Activated CD4-positive, alpha-beta memory T cell treated with anti-CD3 and anti-CD28 coated beads for 36 hours (primary cell): ENCODE results near the gene C14orf93. TPM values are rescaled to one million over a fixed set of nuclear protein-coding genes. Genes with fewer than 3 reads are reported as not detected.

Source experiments
- CTCF ChIA-PET: fragments of 350-600 bp; sonication (Branson Sonifier 250); formaldehyde crosslinking; loops from one replicate; lab custom pipeline; 2021; ENCODE audit warnings: antibody characterized with exemption, inconsistent platforms; lab: Charles Lee
- POLR2A ChIA-PET: fragments of 350-600 bp; sonication (Branson Sonifier 250); formaldehyde crosslinking; loops from one replicate; lab custom pipeline; 2021; ENCODE audit warnings: antibody characterized with exemption; lab: Charles Lee
- DNase-seq: peaks from one replicate; pipeline ENCODE4 v3.0.0-alpha.2; 2020
- H3K27ac Mint-ChIP-seq: one replicate; pipeline ENCODE4 v1.8.0; 2021; ENCODE audit warnings: mixed read lengths
- H3K27me3 Mint-ChIP-seq: one replicate; pipeline ENCODE4 v1.8.0; 2021; ENCODE audit warnings: mixed read lengths
- H3K36me3 Mint-ChIP-seq: one replicate; pipeline ENCODE4 v1.8.0; 2021; ENCODE audit warnings: mixed read lengths
- H3K4me1 Mint-ChIP-seq: one replicate; pipeline ENCODE4 v1.8.0; 2021; ENCODE audit warnings: low read depth, mixed read lengths
- H3K4me3 Mint-ChIP-seq: one replicate; pipeline ENCODE4 v1.8.0; 2021; ENCODE audit warnings: mild to moderate bottlenecking, mixed read lengths
- H3K9me3 Mint-ChIP-seq: one replicate; pipeline ENCODE4 v1.8.0; 2021; ENCODE audit warnings: mixed read lengths
- intact Hi-C: fragments of 100-400 bp; cut with micrococcal nuclease; formaldehyde crosslinking; loops from one replicate; pipeline ENCODE4 v1.15.1; 2023
- total RNA-seq, 2 experiments: library from RNA; stranded (reverse); gene quantifications; one replicate each; pipeline ENCODE4 v1.2.3, GENCODE V29; 2021

C14orf93 gene
- total RNA-seq, 2 experiments from 2014 or later: 7.5 to 10.8 TPM

DNA sequence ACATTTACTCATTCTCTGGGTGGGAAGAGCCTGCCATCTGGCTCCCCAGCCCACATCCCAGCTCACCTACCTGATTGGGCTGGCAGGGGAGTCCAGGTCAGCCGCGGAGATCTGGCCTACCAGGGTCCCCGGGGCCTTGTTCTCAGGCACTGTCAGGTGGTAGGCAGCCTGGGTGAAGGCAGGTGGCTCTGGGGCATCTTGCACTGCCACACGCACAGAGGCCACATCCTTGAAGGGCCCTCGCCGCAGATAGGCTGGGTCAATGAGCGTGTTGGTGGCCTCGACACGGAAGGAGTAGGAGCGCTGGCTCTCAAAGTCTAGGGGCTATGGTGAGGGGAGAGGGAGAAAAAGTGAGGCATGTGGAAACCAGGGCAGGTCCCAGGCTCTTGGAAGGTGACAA, 43.5 kb upstream of the C14orf93 start:
- Mint-ChIP-seq H3K27ac (no peak overlapping the region), H3K27me3 (peaks cover 2% of the 10 kb centered on the region), H3K36me3 (peaks cover 2% of the 10 kb centered on the region), H3K4me1 (peaks cover 16% of the 10 kb centered on the region), H3K9me3 (no peaks in the 10 kb centered on the region), H3K4me3 (no peak overlapping the region)
- ChIA-PET POLR2A (interaction anchor here (1.5 kb wide), 1 partner anchor 66 kb away, joined by 3 read pairs; no protein-coding TSS in a partner anchor), CTCF (interaction anchor here (0.6 to 18.9 kb wide), 5 partner anchors 15 to 135 kb away, joined by 3 to 839 read pairs (median 68); partner anchors contain the start of gene AJUBA)
- intact Hi-C loops: no loop called here
- DNase-seq: no peak

DNA sequence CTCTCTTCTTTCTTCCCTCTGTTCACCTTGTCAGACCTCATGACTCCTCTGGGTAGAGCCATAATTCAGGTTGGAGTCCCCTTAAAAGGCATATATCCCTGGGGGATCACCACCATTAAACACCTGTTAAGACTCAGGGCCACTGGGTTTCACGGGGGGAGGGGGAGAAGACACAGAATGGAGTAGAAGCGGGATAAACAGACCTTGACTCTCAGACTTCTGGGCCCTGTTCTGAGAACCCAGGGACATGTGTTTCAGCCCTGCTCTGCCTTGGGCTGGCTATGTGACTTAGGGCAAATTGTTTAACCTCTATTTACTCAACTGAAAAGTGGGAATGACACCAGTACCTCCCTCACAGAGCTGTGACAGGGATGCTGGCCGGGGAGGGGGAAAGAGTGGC, 42.7 kb upstream of the C14orf93 start:
- ChIA-PET CTCF (interaction anchor here (0.9 to 18.9 kb wide), 3 partner anchors 46 to 78 kb away, joined by 3 to 839 read pairs (median 129); partner anchors contain the start of gene AJUBA), POLR2A (no interaction called here)
- intact Hi-C loops: no loop called here
- DNase-seq: no peak
- Mint-ChIP-seq H3K9me3 (no peaks in the 10 kb centered on the region), H3K27ac (no peak overlapping the region), H3K4me3 (no peak overlapping the region), H3K36me3 (no peaks in the 10 kb centered on the region), H3K4me1 (peaks cover 12% of the 10 kb centered on the region), H3K27me3 (peaks cover 2% of the 10 kb centered on the region)

DNA sequence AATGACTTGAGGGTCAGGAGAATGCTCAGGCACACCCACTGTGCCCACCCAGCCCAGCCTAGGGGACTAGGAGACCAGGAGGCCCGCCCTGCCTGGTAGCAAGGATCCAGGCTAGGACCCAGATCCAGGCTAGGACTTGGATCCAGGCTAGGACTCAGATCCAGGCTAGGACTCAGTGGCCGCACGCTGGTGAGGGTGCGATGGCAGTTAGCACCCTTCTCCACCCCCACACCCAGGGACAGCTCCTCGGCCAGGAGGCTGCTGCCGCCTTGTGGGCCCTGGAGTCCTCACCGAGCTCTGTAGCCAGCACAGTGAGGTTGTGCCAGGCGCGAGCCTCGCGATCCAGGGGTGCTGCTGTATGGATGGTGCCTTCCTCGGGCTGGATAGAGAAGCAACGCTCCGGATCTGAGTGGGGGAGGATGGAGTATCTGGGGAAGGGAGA, 42.3 kb upstream of the C14orf93 start:
- Mint-ChIP-seq H3K27ac (no peak overlapping the region), H3K36me3 (no peaks in the 10 kb centered on the region), H3K9me3 (no peaks in the 10 kb centered on the region), H3K4me3 (no peak overlapping the region), H3K27me3 (peaks cover 7% of the 10 kb centered on the region), H3K4me1 (peaks cover 12% of the 10 kb centered on the region)
- ChIA-PET CTCF (interaction anchor here (0.6 to 18.9 kb wide), 3 partner anchors 46 to 193 kb away, joined by 3 to 839 read pairs (median 3); partner anchors contain the start of gene AJUBA), POLR2A (interaction anchor here (1.3 kb wide), 1 partner anchor 14 kb away, joined by 5 read pairs; no protein-coding TSS in a partner anchor)
- intact Hi-C loops: no loop called here
- DNase-seq: no peak

DNA sequence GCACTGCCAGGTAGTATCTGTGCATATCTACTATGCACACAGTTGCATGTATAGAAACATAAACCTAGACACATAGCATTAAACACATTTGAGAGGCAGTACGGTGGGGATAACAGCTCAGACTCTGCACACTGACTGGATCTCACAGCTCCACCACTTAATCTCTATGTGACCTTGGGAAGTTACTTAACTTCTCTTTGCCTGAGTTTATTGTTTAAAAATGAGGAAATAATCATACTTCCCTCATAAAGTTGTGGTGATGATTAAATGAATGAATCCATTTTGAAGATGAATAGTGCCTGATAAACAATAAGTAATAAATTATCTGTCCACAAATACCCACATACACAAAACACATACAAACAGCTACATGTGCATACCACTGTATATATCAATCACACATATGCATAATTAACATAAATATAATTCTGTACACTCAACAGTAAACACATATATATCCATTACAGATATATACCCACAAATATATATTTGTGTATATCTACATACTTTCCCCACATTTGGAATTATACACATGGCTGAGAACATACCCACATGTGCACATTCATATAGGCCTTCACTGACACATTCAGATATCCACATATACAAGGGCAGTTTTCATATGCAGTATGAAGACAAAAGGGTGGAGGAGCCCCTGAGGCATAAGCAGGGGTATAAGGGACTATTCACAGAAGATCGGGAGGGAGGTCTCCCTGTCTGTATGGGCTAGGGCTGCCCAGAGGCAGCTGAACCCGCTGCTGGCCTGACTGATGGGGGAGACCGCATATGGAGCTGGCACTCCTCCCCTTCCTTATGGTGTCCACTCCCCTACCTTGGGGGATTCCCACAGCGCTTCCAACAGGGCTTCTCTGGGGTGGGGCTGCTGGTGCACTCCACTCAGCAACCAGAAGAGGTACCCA, 41.5 kb upstream of the C14orf93 start:
- no peak overlapping the region for H3K4me3 Mint-ChIP-seq
- no peaks in the 10 kb centered on the region for H3K36me3 Mint-ChIP-seq
- no peaks in the 10 kb centered on the region for H3K9me3 Mint-ChIP-seq
- DNase-seq: no peak
- H3K27me3 Mint-ChIP-seq: peaks cover 6% of the 10 kb centered on the region
- peaks cover 5% of the 10 kb centered on the region for H3K4me1 Mint-ChIP-seq
- ChIA-PET POLR2A (interaction anchor here (1.1 to 1.3 kb wide), 2 partner anchors 13 to 64 kb away, joined by 3 to 5 read pairs; no protein-coding TSS in a partner anchor), CTCF (interaction anchor here (0.6 to 18.9 kb wide), 5 partner anchors 17 to 192 kb away, joined by 3 to 839 read pairs (median 3); partner anchors contain the start of gene AJUBA)
- intact Hi-C loops: no loop called here
- H3K27ac Mint-ChIP-seq: no peak overlapping the region

DNA sequence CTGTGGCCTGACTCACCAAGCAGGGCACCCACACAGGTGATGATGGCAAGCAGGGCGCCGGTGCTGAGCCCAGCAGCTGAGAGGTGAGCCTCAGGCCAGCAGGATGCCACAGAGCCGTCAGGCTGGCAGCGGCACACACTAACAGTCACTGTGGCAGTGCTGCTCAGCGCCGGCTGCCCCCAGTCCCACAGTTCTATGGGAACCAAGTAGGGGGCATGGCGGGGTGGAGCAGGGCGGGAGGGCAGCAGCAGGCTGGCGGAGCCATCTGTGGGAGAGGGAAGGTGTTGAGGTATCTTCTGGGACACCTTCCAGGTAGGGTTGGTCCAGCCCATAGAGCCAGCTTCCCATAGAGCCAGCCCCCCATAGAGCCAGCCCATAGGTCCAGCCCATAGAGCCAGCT, 39.1 kb upstream of the C14orf93 start:
- CTCF ChIA-PET: interaction anchor here (1.1 to 2.0 kb wide), 3 partner anchors 9 to 63 kb away, joined by 3 to 5 read pairs (median 5); no protein-coding TSS in a partner anchor
- H3K4me1 Mint-ChIP-seq: no peaks in the 10 kb centered on the region

DNA sequence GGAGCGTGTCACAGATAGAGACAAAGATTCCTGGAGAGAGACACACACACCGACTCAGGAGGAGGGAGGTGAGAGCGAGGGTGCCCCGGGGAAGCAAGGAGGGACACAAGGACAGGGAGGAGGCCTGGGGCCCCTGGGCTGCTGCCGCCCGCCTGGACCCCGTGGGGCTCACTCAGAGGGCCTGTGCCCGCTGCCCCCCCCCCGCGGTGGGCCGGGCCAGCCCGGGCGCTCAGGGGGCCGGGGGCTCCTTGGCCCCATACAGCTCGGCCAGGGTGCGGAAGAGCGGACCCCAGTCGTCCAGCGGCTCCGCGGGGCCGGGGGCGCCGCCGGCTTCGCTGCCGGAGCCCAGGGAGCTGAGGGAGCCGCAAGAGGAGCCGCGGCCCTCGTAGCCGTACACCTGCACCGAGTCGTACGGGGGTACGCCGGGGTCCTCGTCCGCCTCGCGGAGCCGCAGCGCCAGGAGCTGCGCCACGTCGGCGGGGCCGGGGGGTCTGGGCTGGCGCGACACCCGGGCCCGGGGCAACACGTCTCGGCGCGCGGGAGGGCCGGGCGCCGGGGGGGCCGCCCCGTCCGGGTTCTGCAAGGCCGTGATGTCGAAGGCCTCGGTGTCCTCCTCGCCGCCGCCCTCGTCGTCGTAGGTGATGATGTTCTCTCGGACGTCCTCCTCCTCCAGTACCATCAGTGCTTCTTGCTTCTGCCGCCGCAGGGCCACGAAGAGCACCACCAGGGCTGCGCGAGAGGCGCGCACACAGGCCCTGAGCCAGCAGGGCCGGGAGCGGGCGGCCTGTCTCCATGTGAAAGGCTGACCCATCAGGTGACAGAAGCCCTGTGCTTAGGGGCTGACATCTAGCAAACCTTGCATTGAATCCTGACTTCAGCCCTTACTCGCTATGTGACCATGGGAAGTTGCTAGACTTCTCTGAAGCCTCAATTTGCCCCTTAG, 38.1 kb upstream of the C14orf93 start:
- intact Hi-C loops: no loop called here
- ChIA-PET POLR2A (no interaction called here), CTCF (interaction anchor here (1.7 to 2.0 kb wide), 2 partner anchors 21 to 62 kb away, joined by 5 read pairs; no protein-coding TSS in a partner anchor)
- Mint-ChIP-seq H3K27me3 (peaks cover 5% of the 10 kb centered on the region), H3K4me3 (no peak overlapping the region), H3K36me3 (no peaks in the 10 kb centered on the region), H3K4me1 (no peaks in the 10 kb centered on the region), H3K9me3 (no peaks in the 10 kb centered on the region), H3K27ac (no peak overlapping the region)
- no peak for DNase-seq

More for the DNA sequence above, 39.1 kb upstream of the C14orf93 start:
- H3K4me3 Mint-ChIP-seq: no peak overlapping the region
- no peaks in the 10 kb centered on the region for H3K36me3 Mint-ChIP-seq
- H3K27ac Mint-ChIP-seq: no peak overlapping the region
- H3K9me3 Mint-ChIP-seq: no peaks in the 10 kb centered on the region
- POLR2A ChIA-PET: no interaction called here
- intact Hi-C loops: no loop called here
- DNase-seq: no peak
- peaks cover 5% of the 10 kb centered on the region for H3K27me3 Mint-ChIP-seq

DNA sequence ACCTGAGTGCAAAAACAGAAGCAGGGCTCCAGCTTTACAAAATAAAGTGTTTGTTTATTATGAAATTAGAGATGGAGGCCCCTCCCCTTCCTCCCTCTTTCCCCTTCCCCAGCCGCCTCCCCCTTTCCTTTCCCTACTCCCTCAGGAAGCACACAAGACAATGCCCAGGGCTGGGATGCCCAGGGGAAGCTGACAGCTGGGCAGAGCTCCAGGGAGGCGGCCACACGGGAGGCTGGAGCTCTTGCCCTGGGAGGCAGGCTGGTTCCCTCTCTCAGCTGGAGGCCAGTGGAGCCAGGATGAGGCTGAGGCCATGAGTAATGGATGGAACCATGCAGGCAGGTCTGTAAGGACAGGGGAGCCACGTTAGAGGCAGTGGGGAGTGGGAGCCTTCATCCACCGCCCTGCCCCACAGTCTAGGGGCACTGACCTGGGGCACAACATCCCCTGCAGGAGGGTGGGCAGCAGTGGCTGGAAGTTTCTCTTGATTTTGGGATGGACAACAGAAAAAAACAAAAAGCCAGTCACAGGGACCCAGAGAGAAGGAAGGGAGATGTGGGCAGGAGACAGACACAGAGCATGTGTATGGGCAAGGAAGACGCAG, 37.2 kb upstream of the C14orf93 start:
- Mint-ChIP-seq H3K4me1 (no peaks in the 10 kb centered on the region), H3K36me3 (no peaks in the 10 kb centered on the region), H3K27me3 (peaks cover 5% of the 10 kb centered on the region), H3K27ac (no peak overlapping the region), H3K4me3 (no peak overlapping the region), H3K9me3 (no peaks in the 10 kb centered on the region)
- ChIA-PET CTCF (interaction anchor here (0.9 to 1.3 kb wide), 3 partner anchors 21 to 61 kb away, joined by 3 to 4 read pairs (median 3); no protein-coding TSS in a partner anchor), POLR2A (no interaction called here)
- intact Hi-C loops: no loop called here
- DNase-seq: no peak

DNA sequence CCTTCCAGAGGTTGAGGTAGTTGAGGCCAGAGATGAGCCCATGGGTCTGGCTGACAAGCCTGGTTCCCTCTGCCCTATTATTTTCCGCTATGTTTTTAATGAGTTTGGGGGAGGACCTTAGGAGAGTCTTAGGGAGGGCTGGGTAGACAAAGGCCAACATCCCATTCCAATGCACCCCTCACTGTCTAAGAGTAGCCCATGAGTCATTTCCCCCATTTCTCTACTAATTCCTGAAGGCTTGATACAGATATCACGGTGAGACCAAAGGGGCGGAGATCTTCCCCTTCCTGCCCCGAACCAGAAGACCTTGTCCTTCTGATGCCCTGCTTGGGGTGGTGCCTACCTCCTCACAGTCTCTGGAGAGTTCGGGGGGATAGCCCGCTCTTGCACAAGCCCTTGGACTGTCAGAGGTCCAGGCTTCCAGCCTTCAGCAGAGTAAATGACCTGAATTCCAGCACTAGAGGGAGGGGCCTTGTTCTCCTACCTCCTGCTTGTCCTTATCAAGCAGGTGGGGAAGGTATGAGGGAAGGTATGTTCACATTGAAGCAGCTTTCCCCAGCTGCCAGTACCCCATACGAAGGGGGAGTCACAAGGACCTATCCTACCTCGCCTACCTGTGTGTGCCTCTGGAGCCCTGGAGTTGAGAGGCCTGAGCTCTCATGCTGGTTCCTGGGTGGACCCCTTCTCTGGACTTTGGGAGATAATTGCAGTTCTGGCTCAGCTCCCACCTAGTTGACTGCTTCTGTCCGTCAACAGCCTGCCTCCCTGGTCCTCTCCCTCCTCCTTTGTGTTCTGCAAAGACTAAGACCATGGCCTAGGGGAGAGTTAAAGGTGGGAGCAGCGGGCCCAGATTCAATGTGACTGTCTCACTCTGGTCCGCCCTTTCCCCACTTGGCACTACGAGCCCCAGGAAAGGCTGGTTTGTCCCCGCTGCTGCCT, 35.7 kb upstream of the C14orf93 start:
- H3K27ac Mint-ChIP-seq: no peak overlapping the region
- intact Hi-C loops: no loop called here
- DNase-seq: no peak
- POLR2A ChIA-PET: no interaction called here
- CTCF ChIA-PET: interaction anchor here (1.3 kb wide), 1 partner anchor 59 kb away, joined by 4 read pairs; no protein-coding TSS in a partner anchor
- no peaks in the 10 kb centered on the region for H3K9me3 Mint-ChIP-seq
- H3K4me3 Mint-ChIP-seq: no peak overlapping the region
- H3K36me3 Mint-ChIP-seq: no peaks in the 10 kb centered on the region
- no peaks in the 10 kb centered on the region for H3K4me1 Mint-ChIP-seq
- peaks cover 5% of the 10 kb centered on the region for H3K27me3 Mint-ChIP-seq

DNA sequence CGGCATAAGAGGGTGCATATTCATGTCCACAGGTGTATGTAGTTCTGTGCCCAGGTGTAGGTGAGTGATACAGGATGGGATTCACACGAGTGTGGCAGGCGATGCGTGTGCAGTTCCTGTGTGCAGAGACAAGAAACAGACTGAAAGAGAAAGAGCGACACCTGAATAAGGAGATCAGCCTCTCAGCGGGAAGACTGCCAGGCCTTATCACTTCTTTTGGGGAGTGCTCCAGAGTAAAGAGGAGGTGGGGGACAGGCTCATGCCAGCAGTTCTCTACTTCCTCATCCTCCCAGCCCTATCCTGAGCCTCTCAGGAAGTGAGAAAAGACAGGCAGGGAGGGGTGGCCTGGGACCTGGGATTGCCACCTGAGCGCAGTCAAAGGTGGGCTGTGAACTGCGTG, 34.9 kb upstream of the C14orf93 start:
- Mint-ChIP-seq H3K27ac (no peak overlapping the region), H3K27me3 (peaks cover 5% of the 10 kb centered on the region), H3K36me3 (no peaks in the 10 kb centered on the region), H3K4me3 (no peak overlapping the region), H3K9me3 (no peaks in the 10 kb centered on the region), H3K4me1 (no peaks in the 10 kb centered on the region)
- DNase-seq: no peak
- intact Hi-C loops: no loop called here
- POLR2A ChIA-PET: interaction anchor here (1.1 kb wide), 1 partner anchor 126 kb away, joined by 3 read pairs; the partner anchor contains the start of gene RBM23
- CTCF ChIA-PET: interaction anchor here (1.2 to 1.5 kb wide), 2 partner anchors 57 to 58 kb away, joined by 3 read pairs; no protein-coding TSS in a partner anchor

DNA sequence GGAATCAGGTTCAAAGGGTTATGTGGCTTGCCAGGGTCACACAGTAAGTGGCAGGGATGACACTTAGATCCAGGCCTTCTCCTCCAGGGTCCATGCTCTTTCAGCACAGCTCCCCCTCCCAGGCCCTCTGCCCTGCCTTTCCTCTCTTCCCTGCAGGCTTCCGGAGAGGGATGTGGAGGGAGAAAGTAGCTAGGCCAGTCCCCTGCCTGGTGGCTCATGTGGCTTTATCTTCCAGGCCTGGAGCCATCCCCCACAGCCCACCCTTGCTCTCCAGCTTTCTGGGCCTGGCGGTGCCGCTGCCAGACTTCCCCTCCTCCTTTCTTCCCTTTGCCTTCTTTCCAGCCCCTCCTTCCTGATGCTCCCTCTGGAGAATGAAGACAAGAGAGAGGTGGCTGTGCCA, 33.8 kb upstream of the C14orf93 start:
- no peaks in the 10 kb centered on the region for H3K36me3 Mint-ChIP-seq
- no peak overlapping the region for H3K4me3 Mint-ChIP-seq
- intact Hi-C loops: no loop called here
- H3K4me1 Mint-ChIP-seq: no peaks in the 10 kb centered on the region
- POLR2A ChIA-PET: no interaction called here
- no peak for DNase-seq
- CTCF ChIA-PET: interaction anchor here (1.2 to 5.6 kb wide), 3 partner anchors 25 to 57 kb away, joined by 3 to 22 read pairs (median 3); no protein-coding TSS in a partner anchor
- peaks cover 5% of the 10 kb centered on the region for H3K27me3 Mint-ChIP-seq
- H3K27ac Mint-ChIP-seq: no peak overlapping the region
- H3K9me3 Mint-ChIP-seq: no peaks in the 10 kb centered on the region
